ENCODE results near the gene TSPAN12.
"Not testable (repeated sequence)": the region's sequence is repeated elsewhere in the genome, so short reads cannot be mapped to it uniquely, and the experiment has no call there.

Gene TSPAN12

GRCh38 chr7:120779078-120779477, 78.9 kb downstream of the TSPAN12 start:
- not testable (repeated sequence) for H3K4me1 ChIP-seq (ENCODE audit: insufficient read depth, low read length, poor library complexity, severe bottlenecking); H3K36me3 ChIP-seq (ENCODE audit: insufficient read depth, low read length); H2AFZ ChIP-seq (ENCODE audit: low read length); H3K27me3 ChIP-seq (ENCODE audit: insufficient read depth, low read length, poor library complexity, severe bottlenecking); H4K20me1 ChIP-seq (ENCODE audit: insufficient read depth, low read length, poor library complexity, severe bottlenecking); H3K4me3 ChIP-seq (ENCODE audit: low read length, poor library complexity, severe bottlenecking); H3F3A ChIP-seq (ENCODE audit: low read depth); H3K9ac ChIP-seq (ENCODE audit: low read depth, low read length, poor library complexity, severe bottlenecking); H3K9me3 ChIP-seq (ENCODE audit: insufficient read depth, low read depth, low read length); H3K4me2 ChIP-seq (ENCODE audit: low read depth, low read length, poor library complexity, severe bottlenecking); H3K79me2 ChIP-seq (ENCODE audit: insufficient read depth, low read length); H3K9me2 ChIP-seq (replicated peaks; ENCODE audit: low read depth, low read length)

GRCh38 chr7:120775755-120776154, 82.2 kb downstream of the TSPAN12 start:
- no peak overlapping the region for H3K4me2 ChIP-seq (ENCODE audit: low read depth, low read length, poor library complexity, severe bottlenecking)
- H3F3A ChIP-seq (ENCODE audit: low read depth): no peaks in the 10 kb centered on the region
- no peaks in the 10 kb centered on the region for H3K9me3 ChIP-seq (ENCODE audit: insufficient read depth, low read depth, low read length)
- no peaks in the 10 kb centered on the region for H3K36me3 ChIP-seq (ENCODE audit: insufficient read depth, low read length)
- no peak overlapping the region for H2AFZ ChIP-seq (ENCODE audit: low read length)
- no peaks in the 10 kb centered on the region for H3K4me1 ChIP-seq (ENCODE audit: insufficient read depth, low read length, poor library complexity, severe bottlenecking)
- H3K9ac ChIP-seq (ENCODE audit: low read depth, low read length, poor library complexity, severe bottlenecking): no peak overlapping the region
- H3K79me2 ChIP-seq (ENCODE audit: insufficient read depth, low read length): no peaks in the 10 kb centered on the region
- no peak overlapping the region for H3K4me3 ChIP-seq (ENCODE audit: low read length, poor library complexity, severe bottlenecking)
- no peak for TF ChIP-seq CTCF (conservative IDR thresholded peaks at IDR 0.05; ENCODE audit: low read length)
- TF ChIP-seq EZH2phosphoT487 (IDR thresholded peaks at IDR 0.05; ENCODE audit: borderline replicate concordance): no peak
- H4K20me1 ChIP-seq (ENCODE audit: insufficient read depth, low read length, poor library complexity, severe bottlenecking): no peaks in the 10 kb centered on the region
- H3K27me3 ChIP-seq (ENCODE audit: insufficient read depth, low read length, poor library complexity, severe bottlenecking): no peaks in the 10 kb centered on the region
- H3K9me2 ChIP-seq (replicated peaks; ENCODE audit: low read depth, low read length): no peaks in the 10 kb centered on the region

GRCh38 chr7:120774481-120774880, 83.5 kb downstream of the TSPAN12 start:
- no peaks in the 10 kb centered on the region for H3F3A ChIP-seq (ENCODE audit: low read depth)
- no peaks in the 10 kb centered on the region for H3K79me2 ChIP-seq (ENCODE audit: insufficient read depth, low read length)
- H3K9me3 ChIP-seq (ENCODE audit: insufficient read depth, low read depth, low read length): no peaks in the 10 kb centered on the region
- H3K36me3 ChIP-seq (ENCODE audit: insufficient read depth, low read length): no peaks in the 10 kb centered on the region
- H3K9ac ChIP-seq (ENCODE audit: low read depth, low read length, poor library complexity, severe bottlenecking): no peak overlapping the region
- H3K4me3 ChIP-seq (ENCODE audit: low read length, poor library complexity, severe bottlenecking): no peak overlapping the region
- H4K20me1 ChIP-seq (ENCODE audit: insufficient read depth, low read length, poor library complexity, severe bottlenecking): no peaks in the 10 kb centered on the region
- no peaks in the 10 kb centered on the region for H3K9me2 ChIP-seq (replicated peaks; ENCODE audit: low read depth, low read length)
- no peaks in the 10 kb centered on the region for H3K4me1 ChIP-seq (ENCODE audit: insufficient read depth, low read length, poor library complexity, severe bottlenecking)
- TF ChIP-seq EZH2phosphoT487 (IDR thresholded peaks at IDR 0.05; ENCODE audit: borderline replicate concordance) (no peak), CTCF (conservative IDR thresholded peaks at IDR 0.05; ENCODE audit: low read length) (no peak)
- no peak overlapping the region for H2AFZ ChIP-seq (ENCODE audit: low read length)
- no peaks in the 10 kb centered on the region for H3K27me3 ChIP-seq (ENCODE audit: insufficient read depth, low read length, poor library complexity, severe bottlenecking)
- H3K4me2 ChIP-seq (ENCODE audit: low read depth, low read length, poor library complexity, severe bottlenecking): no peak overlapping the region

- no peaks in the 10 kb centered on the region for H3F3A ChIP-seq (ENCODE audit: low read depth)
- H3K4me2 ChIP-seq (ENCODE audit: low read depth, low read length, poor library complexity, severe bottlenecking): no peak overlapping the region
- no peaks in the 10 kb centered on the region for H3K9me2 ChIP-seq (replicated peaks; ENCODE audit: low read depth, low read length)
- no peaks in the 10 kb centered on the region for H3K36me3 ChIP-seq (ENCODE audit: insufficient read depth, low read length)
- no peak overlapping the region for H3K9ac ChIP-seq (ENCODE audit: low read depth, low read length, poor library complexity, severe bottlenecking)
- no peak overlapping the region for H2AFZ ChIP-seq (ENCODE audit: low read length)
- H3K79me2 ChIP-seq (ENCODE audit: insufficient read depth, low read length): no peaks in the 10 kb centered on the region
- no peaks in the 10 kb centered on the region for H4K20me1 ChIP-seq (ENCODE audit: insufficient read depth, low read length, poor library complexity, severe bottlenecking)
- H3K27me3 ChIP-seq (ENCODE audit: insufficient read depth, low read length, poor library complexity, severe bottlenecking): no peaks in the 10 kb centered on the region
- no peaks in the 10 kb centered on the region for H3K9me3 ChIP-seq (ENCODE audit: insufficient read depth, low read depth, low read length)
- TF ChIP-seq EZH2phosphoT487 (IDR thresholded peaks at IDR 0.05; ENCODE audit: borderline replicate concordance) (no peak), CTCF (conservative IDR thresholded peaks at IDR 0.05; ENCODE audit: low read length) (no peak)
- no peaks in the 10 kb centered on the region for H3K4me1 ChIP-seq (ENCODE audit: insufficient read depth, low read length, poor library complexity, severe bottlenecking)
- no peak overlapping the region for H3K4me3 ChIP-seq (ENCODE audit: low read length, poor library complexity, severe bottlenecking)
Observed at GRCh38 chr7:120770206-120770605, 87.7 kb downstream of the TSPAN12 start.

All from Loucy (cell line).